HepG2 (cell line): Measurements from ENCODE around the gene RBBP8NL. TPM values are rescaled to one million over a fixed set of nuclear protein-coding genes. Genes with fewer than 3 reads are reported as not detected.

Experiments
- HNF4G ChIP-seq, 2 experiments: sonication (generic) in 1 of 2; formaldehyde crosslinking in 1 of 2; IDR thresholded peaks; 2 replicates each; pipeline versions ENCODE4 v1.4.0 to v1.6.1; 2011 to 2020; ENCODE audit warnings: borderline replicate concordance in 2 of 2, low read depth in 2 of 2, mild to moderate bottlenecking in 2 of 2, low read length in 1 of 2, missing genetic modification reagents in 1 of 2, moderate library complexity in 1 of 2
- NFYB ChIP-seq: sonication (generic); formaldehyde crosslinking; IDR thresholded peaks from 2 replicates; pipeline ENCODE4 v1.4.0; 2020; ENCODE audit warnings: missing genetic modification reagents
- ZBTB7A ChIP-seq: sonication (generic); formaldehyde crosslinking; IDR thresholded peaks from 2 replicates; pipeline ENCODE4 v1.8.0; 2022; ENCODE audit warnings: mild to moderate bottlenecking, missing genetic modification reagents
- ZNF317 ChIP-seq: sonication (generic); formaldehyde crosslinking; IDR thresholded peaks from 2 replicates; pipeline ENCODE4 v1.5.0; 2020; ENCODE audit warnings: mild to moderate bottlenecking, missing genetic modification reagents
- ZNF367 ChIP-seq: sonication (generic); formaldehyde crosslinking; IDR thresholded peaks from 2 replicates; pipeline ENCODE4 v1.4.0; 2020; ENCODE audit warnings: missing genetic modification reagents, borderline replicate concordance
- polyA plus RNA-seq, 8 experiments: library from polyadenylated mRNA; depleted of rRNA in 3 of 8; stranded (reverse) in 7 of 8; unstranded in 1 of 8; fragments of >200 nt; fragmentation: Illumina TruSeq in 4 of 8; extraction: Trizol in 4 of 8; gene quantifications; 2 replicates each; pipeline versions ENCODE4 v1.2.1 to v1.2.3, GENCODE V29; 2011 to 2016; ENCODE audit warnings: low read depth in 4 of 8, missing spikeins in 1 of 8, mixed read lengths in 1 of 8; ENCODE audit not compliant: insufficient read depth in 1 of 8
- total RNA-seq, 5 experiments: library from RNA; depleted of rRNA; stranded (reverse); fragments of >200 nt; fragmentation: Illumina TruSeq; extraction: Trizol; gene quantifications; 2 replicates each; pipeline ENCODE4 v1.2.3, GENCODE V29; 2016; ENCODE audit warnings: low read depth in 1 of 5
- TF ChIP-seq, protein P1 (sequence below): fragments of 450-650 bp; IDR thresholded peaks from 2 replicates; pipeline ENCODE4 v1.6.1; 2016
- TF ChIP-seq, protein P2 (sequence below): IDR thresholded peaks from 2 replicates; pipeline ENCODE4 v1.6.1; 2012; ENCODE audit warnings: low read length, improper control_type of control experiment
- TF ChIP-seq, protein P3 (sequence below): sonication (generic); formaldehyde crosslinking; IDR thresholded peaks from 2 replicates; pipeline ENCODE4 v1.9.0; 2021; ENCODE audit warnings: mild to moderate bottlenecking, missing genetic modification reagents
- TF ChIP-seq, protein P4 (sequence below): sonication (generic); formaldehyde crosslinking; IDR thresholded peaks from 2 replicates; pipeline ENCODE4 v1.5.1; 2020; ENCODE audit warnings: mild to moderate bottlenecking, missing genetic modification reagents, borderline replicate concordance

Gene RBBP8NL
- total and polyA plus RNA-seq, 2 of the 13 experiments (the other 11 are each of a cell fraction or from before 2014, with no cell fraction given), result 0.69 to 0.86 TPM

DNA sequence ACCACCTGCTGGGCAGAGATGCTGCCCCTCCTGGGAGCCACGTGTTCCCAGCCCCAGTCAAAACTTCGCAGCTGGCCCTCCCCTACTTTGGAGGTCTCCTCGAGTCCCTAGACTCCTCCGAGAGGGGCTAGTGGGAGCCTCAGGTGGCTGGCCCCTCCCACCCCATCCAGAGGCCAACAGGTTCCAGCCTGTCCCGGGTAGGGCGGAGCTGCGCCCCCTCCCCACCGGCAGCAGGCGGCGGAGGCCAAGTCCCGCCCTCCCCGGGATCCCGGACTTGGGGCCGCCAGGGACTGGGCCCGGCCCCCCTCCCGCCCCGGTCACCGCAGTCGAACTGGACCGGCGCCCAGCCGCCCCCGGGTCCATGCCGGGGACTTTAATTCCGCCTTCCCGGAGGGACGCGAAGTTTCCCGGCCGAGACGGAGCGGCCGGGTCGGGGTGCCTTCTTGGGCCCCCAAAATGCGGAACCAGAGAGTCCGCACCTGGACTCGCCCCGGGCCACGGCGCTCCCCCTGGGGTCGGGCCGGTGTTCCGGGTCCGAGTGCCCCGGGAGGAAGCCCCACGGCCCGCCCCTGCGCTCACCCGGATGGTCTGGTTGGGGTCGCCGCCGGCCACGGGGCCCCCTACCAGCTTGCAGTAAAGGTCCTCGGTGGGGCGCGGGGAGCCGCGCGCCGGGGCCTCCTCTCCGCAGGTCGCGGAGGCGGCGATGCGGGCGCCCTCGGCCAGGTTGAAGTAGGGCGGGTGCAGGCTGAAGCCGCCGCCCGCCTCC is 60.8 kb downstream of the RBBP8NL start (continued):
- TF ChIP-seq, protein P1, sequence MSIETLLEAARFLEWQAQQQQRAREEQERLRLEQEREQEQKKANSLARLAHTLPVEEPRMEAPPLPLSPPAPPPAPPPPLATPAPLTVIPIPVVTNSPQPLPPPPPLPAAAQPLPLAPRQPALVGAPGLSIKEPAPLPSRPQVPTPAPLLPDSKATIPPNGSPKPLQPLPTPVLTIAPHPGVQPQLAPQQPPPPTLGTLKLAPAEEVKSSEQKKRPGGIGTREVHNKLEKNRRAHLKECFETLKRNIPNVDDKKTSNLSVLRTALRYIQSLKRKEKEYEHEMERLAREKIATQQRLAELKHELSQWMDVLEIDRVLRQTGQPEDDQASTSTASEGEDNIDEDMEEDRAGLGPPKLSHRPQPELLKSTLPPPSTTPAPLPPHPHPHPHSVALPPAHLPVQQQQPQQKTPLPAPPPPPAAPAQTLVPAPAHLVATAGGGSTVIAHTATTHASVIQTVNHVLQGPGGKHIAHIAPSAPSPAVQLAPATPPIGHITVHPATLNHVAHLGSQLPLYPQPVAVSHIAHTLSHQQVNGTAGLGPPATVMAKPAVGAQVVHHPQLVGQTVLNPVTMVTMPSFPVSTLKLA, result peak; percentile 47
- TF ChIP-seq, protein P2, sequence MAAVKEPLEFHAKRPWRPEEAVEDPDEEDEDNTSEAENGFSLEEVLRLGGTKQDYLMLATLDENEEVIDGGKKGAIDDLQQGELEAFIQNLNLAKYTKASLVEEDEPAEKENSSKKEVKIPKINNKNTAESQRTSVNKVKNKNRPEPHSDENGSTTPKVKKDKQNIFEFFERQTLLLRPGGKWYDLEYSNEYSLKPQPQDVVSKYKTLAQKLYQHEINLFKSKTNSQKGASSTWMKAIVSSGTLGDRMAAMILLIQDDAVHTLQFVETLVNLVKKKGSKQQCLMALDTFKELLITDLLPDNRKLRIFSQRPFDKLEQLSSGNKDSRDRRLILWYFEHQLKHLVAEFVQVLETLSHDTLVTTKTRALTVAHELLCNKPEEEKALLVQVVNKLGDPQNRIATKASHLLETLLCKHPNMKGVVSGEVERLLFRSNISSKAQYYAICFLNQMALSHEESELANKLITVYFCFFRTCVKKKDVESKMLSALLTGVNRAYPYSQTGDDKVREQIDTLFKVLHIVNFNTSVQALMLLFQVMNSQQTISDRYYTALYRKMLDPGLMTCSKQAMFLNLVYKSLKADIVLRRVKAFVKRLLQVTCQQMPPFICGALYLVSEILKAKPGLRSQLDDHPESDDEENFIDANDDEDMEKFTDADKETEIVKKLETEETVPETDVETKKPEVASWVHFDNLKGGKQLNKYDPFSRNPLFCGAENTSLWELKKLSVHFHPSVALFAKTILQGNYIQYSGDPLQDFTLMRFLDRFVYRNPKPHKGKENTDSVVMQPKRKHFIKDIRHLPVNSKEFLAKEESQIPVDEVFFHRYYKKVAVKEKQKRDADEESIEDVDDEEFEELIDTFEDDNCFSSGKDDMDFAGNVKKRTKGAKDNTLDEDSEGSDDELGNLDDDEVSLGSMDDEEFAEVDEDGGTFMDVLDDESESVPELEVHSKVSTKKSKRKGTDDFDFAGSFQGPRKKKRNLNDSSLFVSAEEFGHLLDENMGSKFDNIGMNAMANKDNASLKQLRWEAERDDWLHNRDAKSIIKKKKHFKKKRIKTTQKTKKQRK, result no peak
- TF ChIP-seq ZBTB7A (0 out of 2 replicates have a peak, but pooled peaks have one; percentile 48), ZNF317 (CRISPR knock-in tag) (peak; percentile 68; the same call in 1 of the 2 replicates), HNF4G (IDR thresholded peaks at IDR 0.05; ENCODE audit: borderline replicate concordance, low read depth, low read length) (0 out of 2 replicates have a peak, but pooled peaks have one; percentile 7), HNF4G (CRISPR knock-in tag; IDR thresholded peaks at IDR 0.05; ENCODE audit: borderline replicate concordance, low read depth) (peak; percentile 69), ZNF367 (CRISPR knock-in tag) (no peak), NFYB (CRISPR knock-in tag) (no peak)
- TF ChIP-seq, protein P3, sequence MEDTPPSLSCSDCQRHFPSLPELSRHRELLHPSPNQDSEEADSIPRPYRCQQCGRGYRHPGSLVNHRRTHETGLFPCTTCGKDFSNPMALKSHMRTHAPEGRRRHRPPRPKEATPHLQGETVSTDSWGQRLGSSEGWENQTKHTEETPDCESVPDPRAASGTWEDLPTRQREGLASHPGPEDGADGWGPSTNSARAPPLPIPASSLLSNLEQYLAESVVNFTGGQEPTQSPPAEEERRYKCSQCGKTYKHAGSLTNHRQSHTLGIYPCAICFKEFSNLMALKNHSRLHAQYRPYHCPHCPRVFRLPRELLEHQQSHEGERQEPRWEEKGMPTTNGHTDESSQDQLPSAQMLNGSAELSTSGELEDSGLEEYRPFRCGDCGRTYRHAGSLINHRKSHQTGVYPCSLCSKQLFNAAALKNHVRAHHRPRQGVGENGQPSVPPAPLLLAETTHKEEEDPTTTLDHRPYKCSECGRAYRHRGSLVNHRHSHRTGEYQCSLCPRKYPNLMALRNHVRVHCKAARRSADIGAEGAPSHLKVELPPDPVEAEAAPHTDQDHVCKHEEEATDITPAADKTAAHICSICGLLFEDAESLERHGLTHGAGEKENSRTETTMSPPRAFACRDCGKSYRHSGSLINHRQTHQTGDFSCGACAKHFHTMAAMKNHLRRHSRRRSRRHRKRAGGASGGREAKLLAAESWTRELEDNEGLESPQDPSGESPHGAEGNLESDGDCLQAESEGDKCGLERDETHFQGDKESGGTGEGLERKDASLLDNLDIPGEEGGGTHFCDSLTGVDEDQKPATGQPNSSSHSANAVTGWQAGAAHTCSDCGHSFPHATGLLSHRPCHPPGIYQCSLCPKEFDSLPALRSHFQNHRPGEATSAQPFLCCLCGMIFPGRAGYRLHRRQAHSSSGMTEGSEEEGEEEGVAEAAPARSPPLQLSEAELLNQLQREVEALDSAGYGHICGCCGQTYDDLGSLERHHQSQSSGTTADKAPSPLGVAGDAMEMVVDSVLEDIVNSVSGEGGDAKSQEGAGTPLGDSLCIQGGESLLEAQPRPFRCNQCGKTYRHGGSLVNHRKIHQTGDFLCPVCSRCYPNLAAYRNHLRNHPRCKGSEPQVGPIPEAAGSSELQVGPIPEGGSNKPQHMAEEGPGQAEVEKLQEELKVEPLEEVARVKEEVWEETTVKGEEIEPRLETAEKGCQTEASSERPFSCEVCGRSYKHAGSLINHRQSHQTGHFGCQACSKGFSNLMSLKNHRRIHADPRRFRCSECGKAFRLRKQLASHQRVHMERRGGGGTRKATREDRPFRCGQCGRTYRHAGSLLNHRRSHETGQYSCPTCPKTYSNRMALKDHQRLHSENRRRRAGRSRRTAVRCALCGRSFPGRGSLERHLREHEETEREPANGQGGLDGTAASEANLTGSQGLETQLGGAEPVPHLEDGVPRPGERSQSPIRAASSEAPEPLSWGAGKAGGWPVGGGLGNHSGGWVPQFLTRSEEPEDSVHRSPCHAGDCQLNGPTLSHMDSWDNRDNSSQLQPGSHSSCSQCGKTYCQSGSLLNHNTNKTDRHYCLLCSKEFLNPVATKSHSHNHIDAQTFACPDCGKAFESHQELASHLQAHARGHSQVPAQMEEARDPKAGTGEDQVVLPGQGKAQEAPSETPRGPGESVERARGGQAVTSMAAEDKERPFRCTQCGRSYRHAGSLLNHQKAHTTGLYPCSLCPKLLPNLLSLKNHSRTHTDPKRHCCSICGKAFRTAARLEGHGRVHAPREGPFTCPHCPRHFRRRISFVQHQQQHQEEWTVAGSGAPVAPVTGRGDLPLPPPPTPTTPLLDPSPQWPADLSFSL, result no peak
- TF ChIP-seq, protein P4, sequence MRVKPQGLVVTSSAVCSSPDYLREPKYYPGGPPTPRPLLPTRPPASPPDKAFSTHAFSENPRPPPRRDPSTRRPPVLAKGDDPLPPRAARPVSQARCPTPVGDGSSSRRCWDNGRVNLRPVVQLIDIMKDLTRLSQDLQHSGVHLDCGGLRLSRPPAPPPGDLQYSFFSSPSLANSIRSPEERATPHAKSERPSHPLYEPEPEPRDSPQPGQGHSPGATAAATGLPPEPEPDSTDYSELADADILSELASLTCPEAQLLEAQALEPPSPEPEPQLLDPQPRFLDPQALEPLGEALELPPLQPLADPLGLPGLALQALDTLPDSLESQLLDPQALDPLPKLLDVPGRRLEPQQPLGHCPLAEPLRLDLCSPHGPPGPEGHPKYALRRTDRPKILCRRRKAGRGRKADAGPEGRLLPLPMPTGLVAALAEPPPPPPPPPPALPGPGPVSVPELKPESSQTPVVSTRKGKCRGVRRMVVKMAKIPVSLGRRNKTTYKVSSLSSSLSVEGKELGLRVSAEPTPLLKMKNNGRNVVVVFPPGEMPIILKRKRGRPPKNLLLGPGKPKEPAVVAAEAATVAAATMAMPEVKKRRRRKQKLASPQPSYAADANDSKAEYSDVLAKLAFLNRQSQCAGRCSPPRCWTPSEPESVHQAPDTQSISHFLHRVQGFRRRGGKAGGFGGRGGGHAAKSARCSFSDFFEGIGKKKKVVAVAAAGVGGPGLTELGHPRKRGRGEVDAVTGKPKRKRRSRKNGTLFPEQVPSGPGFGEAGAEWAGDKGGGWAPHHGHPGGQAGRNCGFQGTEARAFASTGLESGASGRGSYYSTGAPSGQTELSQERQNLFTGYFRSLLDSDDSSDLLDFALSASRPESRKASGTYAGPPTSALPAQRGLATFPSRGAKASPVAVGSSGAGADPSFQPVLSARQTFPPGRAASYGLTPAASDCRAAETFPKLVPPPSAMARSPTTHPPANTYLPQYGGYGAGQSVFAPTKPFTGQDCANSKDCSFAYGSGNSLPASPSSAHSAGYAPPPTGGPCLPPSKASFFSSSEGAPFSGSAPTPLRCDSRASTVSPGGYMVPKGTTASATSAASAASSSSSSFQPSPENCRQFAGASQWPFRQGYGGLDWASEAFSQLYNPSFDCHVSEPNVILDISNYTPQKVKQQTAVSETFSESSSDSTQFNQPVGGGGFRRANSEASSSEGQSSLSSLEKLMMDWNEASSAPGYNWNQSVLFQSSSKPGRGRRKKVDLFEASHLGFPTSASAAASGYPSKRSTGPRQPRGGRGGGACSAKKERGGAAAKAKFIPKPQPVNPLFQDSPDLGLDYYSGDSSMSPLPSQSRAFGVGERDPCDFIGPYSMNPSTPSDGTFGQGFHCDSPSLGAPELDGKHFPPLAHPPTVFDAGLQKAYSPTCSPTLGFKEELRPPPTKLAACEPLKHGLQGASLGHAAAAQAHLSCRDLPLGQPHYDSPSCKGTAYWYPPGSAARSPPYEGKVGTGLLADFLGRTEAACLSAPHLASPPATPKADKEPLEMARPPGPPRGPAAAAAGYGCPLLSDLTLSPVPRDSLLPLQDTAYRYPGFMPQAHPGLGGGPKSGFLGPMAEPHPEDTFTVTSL (CRISPR knock-in tag), result no peak
